Esophagus squamous epithelium (tissue), 4 donors: Measurements from ENCODE around the gene KCTD5.

Source experiments
- POLR2A ChIP-seq, 4 donors: fragments of 450-650 bp; IDR thresholded peaks; one replicate each; pipeline ENCODE4 v1.6.1; 2017; ENCODE audit warnings: antibody characterized with exemption in 4 of 4, mild to moderate bottlenecking in 4 of 4, moderate library complexity in 3 of 4
- TF ChIP-seq, protein P1 (sequence below), 6 experiments: fragments of 450-650 bp in 4 of 6; fragments of 200-600 bp in 2 of 6; sonication (generic) in 2 of 6; IDR thresholded peaks; one replicate each; pipeline ENCODE4 v1.5.1; 2016 to 2019; ENCODE audit warnings: antibody characterized with exemption in 6 of 6, mild to moderate bottlenecking in 4 of 6, moderate library complexity in 4 of 6

DNA sequence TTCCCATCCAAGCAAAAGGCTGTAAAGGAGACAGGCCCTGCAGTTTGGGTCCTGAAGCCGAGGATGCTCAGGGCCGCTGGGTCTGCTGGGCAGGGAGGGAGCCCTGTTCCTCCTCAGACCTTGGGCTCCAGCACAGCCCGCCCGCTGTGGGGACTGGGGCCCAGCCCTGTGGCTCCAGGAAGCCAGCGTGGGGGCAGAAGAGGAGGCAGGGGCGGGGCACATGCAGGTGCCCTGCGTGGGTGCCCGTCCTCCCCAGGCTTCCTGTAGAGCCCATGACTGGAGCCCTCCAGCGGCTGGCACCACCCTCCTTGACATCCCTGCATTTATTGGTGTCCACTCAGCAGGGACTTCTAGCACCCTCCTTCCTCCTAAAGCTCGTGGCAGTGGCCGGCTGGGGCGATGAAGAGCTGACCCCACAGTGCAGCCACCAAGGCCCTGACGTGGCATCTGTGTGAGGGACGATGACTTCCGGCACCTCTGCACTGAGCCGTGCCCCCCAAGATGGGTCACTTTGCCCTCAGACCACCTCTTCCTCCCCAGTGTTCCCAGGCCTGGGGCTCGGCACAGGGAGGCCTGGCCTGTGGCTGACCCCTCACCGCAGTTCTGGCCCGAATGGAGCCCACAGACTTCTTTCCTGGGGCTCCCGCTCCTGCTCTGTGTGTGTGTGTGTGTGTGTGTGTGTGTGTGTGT lies 27.8 kb downstream of the KCTD5 start:
- TF ChIP-seq, protein P1, sequence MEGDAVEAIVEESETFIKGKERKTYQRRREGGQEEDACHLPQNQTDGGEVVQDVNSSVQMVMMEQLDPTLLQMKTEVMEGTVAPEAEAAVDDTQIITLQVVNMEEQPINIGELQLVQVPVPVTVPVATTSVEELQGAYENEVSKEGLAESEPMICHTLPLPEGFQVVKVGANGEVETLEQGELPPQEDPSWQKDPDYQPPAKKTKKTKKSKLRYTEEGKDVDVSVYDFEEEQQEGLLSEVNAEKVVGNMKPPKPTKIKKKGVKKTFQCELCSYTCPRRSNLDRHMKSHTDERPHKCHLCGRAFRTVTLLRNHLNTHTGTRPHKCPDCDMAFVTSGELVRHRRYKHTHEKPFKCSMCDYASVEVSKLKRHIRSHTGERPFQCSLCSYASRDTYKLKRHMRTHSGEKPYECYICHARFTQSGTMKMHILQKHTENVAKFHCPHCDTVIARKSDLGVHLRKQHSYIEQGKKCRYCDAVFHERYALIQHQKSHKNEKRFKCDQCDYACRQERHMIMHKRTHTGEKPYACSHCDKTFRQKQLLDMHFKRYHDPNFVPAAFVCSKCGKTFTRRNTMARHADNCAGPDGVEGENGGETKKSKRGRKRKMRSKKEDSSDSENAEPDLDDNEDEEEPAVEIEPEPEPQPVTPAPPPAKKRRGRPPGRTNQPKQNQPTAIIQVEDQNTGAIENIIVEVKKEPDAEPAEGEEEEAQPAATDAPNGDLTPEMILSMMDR (IDR thresholded peaks at IDR 0.05) = no peak
- TF ChIP-seq POLR2A (IDR thresholded peaks at IDR 0.05) = no peak
